Ovary (tissue), 9 donors: ENCODE results near the gene TASOR2. TPM values are rescaled to one million over a fixed set of nuclear protein-coding genes. Genes with fewer than 3 reads are reported as not detected.
A peak's percentile ranks its signal among the peaks of the same experiment; 100 is the strongest.

ENCODE experiments used
- DNase-seq, 5 donors: peaks; one replicate each; pipeline ENCODE4 v3.0.0-alpha.2; 2019 to 2020
- H3K27ac ChIP-seq, 2 donors: fragments of 200-600 bp; one replicate each; pipeline versions ENCODE4 v1.5.1 to v1.8.0; 2019 to 2022
- H3K27me3 ChIP-seq: fragments of 200-600 bp; one replicate; pipeline ENCODE4 v1.8.0; 2022
- H3K36me3 ChIP-seq: fragments of 200-600 bp; sonication (generic); one replicate; pipeline ENCODE4 v1.5.1; 2019
- H3K4me1 ChIP-seq: one replicate; pipeline ENCODE4 v1.8.1; 2013; ENCODE audit warnings: mild to moderate bottlenecking, moderate library complexity; ENCODE audit not compliant: insufficient read depth
- H3K4me3 ChIP-seq: fragments of 200-600 bp; sonication (generic); one replicate; pipeline ENCODE4 v1.5.1; 2017
- H3K9me3 ChIP-seq, 2 donors: fragments of 200-600 bp in 1 of 2; sonication (generic) in 1 of 2; one replicate each; pipeline versions ENCODE4 v1.5.1 to v1.8.1; 2013 to 2019; ENCODE audit warnings: mild to moderate bottlenecking in 1 of 2, moderate library complexity in 1 of 2
- EP300 ChIP-seq: sonication (generic); formaldehyde crosslinking; IDR thresholded peaks from one replicate; pipeline ENCODE4 v1.6.1; 2017; ENCODE audit warnings: antibody characterized with exemption
- POLR2A ChIP-seq: fragments of 450-650 bp; IDR thresholded peaks from one replicate; pipeline ENCODE4 v1.6.1; 2017; ENCODE audit warnings: antibody characterized with exemption, mild to moderate bottlenecking, moderate library complexity
- WGBS, 3 donors: extraction: QIAGEN DNeasy Blood & Tissue Kit in 1 of 3; methylation state at CpG; one replicate each; pipeline versions ENCODE4 v1.1.5 to v1.1.7; 2013 to 2017; 5-methylcytosine and 5-hydroxymethylcytosine counted together
- intact Hi-C, 4 donors: fragments of 100-400 bp; cut with DNase I; formaldehyde crosslinking; loops; one replicate each; pipeline versions ENCODE4 v1.11.0 to v1.15.1; 2022 to 2023
- polyA plus RNA-seq, 2 donors: library from polyadenylated mRNA; stranded (reverse); fragments of 200-250 nt in 1 of 2; fragments of 350-450 nt in 1 of 2; fragmentation: Illumina TruSeq in 1 of 2; extraction: RNeasy Lipid Tissue Mini Kit (QIAGEN cat#74804) in 1 of 2; gene quantifications; one replicate each; pipeline ENCODE4 v1.2.3, GENCODE V29; 2013 to 2014
- total RNA-seq, 7 donors: library from RNA; depleted of rRNA in 2 of 7; stranded (reverse); fragments of >200 nt in 2 of 7; fragmentation: NEBNext Ultra II Directional in 3 of 7; extraction: Animal tissue kit (Norgen Biotek cat#: 25700) in 3 of 7; gene quantifications; one replicate each; pipeline versions ENCODE4 v1.1.0 to v1.2.4, GENCODE V29; 2016 to 2023
- TF ChIP-seq, protein P1 (sequence below), 3 donors: fragments of 450-650 bp in 2 of 3; fragments of 200-600 bp in 1 of 3; IDR thresholded peaks; one replicate each; pipeline versions ENCODE4 v1.5.1 to v1.8.0; 2016 to 2022; ENCODE audit warnings: antibody characterized with exemption in 3 of 3, mild to moderate bottlenecking in 1 of 3
- donor health status: DM: no; HTN: no; CAD: no; lungs with moderate emphysema.
- donor health status: DM: no; HTN: no; CAD: no.
- donor health status: Bipolar disorder and iron deficiency.
- donor health status: DM: yes; HTN: yes; CAD: no.
- donor health status: DM: no; HTN: no; CAD: no.
- donor health status: DM: yes; HTN: yes; CAD: no.

TASOR2 gene
- total and polyA plus RNA-seq, 9 donors: 9.3 to 91.2 (median 67.6) TPM

- intact Hi-C loops: loop anchor here in 1 of 4 donors (10.0 kb wide), 1 partner anchor 135 kb away; the partner anchor contains the start of gene GDI2
- no peak for DNase-seq
Observed at GRCh38 chr10:5679606-5680005, 5.0 kb upstream of the TASOR2 start.

GRCh38 chr10:5681930-5682329, 2.7 kb upstream of the TASOR2 start:
- Histone ChIP-seq H3K27me3 (no peaks in the 10 kb centered on the region), H3K4me1 (peaks cover 2% of the 10 kb centered on the region), H3K4me3 (no peak overlapping the region), H3K36me3 (no peaks in the 10 kb centered on the region), H3K9me3 (no peaks in the 10 kb centered on the region), H3K27ac (no peak overlapping the region)
- 60 to 74% (median 73%) methylated on average over 5 of the region's 5 CpGs for WGBS, 3 donors
- TF ChIP-seq EP300 (no peak), POLR2A (no peak)
- TF ChIP-seq, protein P1, sequence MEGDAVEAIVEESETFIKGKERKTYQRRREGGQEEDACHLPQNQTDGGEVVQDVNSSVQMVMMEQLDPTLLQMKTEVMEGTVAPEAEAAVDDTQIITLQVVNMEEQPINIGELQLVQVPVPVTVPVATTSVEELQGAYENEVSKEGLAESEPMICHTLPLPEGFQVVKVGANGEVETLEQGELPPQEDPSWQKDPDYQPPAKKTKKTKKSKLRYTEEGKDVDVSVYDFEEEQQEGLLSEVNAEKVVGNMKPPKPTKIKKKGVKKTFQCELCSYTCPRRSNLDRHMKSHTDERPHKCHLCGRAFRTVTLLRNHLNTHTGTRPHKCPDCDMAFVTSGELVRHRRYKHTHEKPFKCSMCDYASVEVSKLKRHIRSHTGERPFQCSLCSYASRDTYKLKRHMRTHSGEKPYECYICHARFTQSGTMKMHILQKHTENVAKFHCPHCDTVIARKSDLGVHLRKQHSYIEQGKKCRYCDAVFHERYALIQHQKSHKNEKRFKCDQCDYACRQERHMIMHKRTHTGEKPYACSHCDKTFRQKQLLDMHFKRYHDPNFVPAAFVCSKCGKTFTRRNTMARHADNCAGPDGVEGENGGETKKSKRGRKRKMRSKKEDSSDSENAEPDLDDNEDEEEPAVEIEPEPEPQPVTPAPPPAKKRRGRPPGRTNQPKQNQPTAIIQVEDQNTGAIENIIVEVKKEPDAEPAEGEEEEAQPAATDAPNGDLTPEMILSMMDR (IDR thresholded peaks at IDR 0.05): no peak
- DNase-seq: no peak
- intact Hi-C loops: loop anchor here in 1 of 4 donors (10.0 kb wide), 1 partner anchor 133 kb away; the partner anchor contains the start of gene GDI2

More at GRCh38 chr10:5679606-5680005, 5.0 kb upstream of the TASOR2 start:
- no peaks in the 10 kb centered on the region for H3K9me3 ChIP-seq
- no peak overlapping the region for H3K27ac ChIP-seq
- H3K36me3 ChIP-seq: no peaks in the 10 kb centered on the region
- H3K4me1 ChIP-seq: no peaks in the 10 kb centered on the region
- no peak overlapping the region for H3K4me3 ChIP-seq
- TF ChIP-seq POLR2A (no peak), EP300 (no peak)
- TF ChIP-seq, protein P1 (IDR thresholded peaks at IDR 0.05): no peak
- WGBS, 3 donors: 68 to 76% (median 70%) methylated on average over 2 of the region's 2 CpGs
- H3K27me3 ChIP-seq: no peaks in the 10 kb centered on the region

- no peak overlapping the region for H3K4me3 ChIP-seq
- DNase-seq: no peak
- TF ChIP-seq EP300: no peak
- TF ChIP-seq, protein P1 (IDR thresholded peaks at IDR 0.05): no peak
- TF ChIP-seq POLR2A: no peak
- H3K9me3 ChIP-seq: no peaks in the 10 kb centered on the region
- intact Hi-C loops: loop anchor here in 1 of 4 donors (10.0 kb wide), 1 partner anchor 132 kb away; the partner anchor contains the start of gene GDI2
- H3K36me3 ChIP-seq: no peaks in the 10 kb centered on the region
- H3K4me1 ChIP-seq: peaks cover 2% of the 10 kb centered on the region
- H3K27me3 ChIP-seq: no peaks in the 10 kb centered on the region
- WGBS, 3 donors: 83 to 84% (median 84%) methylated on average over 3 of the region's 3 CpGs
- H3K27ac ChIP-seq: no peak overlapping the region
Observed at GRCh38 chr10:5683065-5683464, 1.6 kb upstream of the TASOR2 start.

DNA sequence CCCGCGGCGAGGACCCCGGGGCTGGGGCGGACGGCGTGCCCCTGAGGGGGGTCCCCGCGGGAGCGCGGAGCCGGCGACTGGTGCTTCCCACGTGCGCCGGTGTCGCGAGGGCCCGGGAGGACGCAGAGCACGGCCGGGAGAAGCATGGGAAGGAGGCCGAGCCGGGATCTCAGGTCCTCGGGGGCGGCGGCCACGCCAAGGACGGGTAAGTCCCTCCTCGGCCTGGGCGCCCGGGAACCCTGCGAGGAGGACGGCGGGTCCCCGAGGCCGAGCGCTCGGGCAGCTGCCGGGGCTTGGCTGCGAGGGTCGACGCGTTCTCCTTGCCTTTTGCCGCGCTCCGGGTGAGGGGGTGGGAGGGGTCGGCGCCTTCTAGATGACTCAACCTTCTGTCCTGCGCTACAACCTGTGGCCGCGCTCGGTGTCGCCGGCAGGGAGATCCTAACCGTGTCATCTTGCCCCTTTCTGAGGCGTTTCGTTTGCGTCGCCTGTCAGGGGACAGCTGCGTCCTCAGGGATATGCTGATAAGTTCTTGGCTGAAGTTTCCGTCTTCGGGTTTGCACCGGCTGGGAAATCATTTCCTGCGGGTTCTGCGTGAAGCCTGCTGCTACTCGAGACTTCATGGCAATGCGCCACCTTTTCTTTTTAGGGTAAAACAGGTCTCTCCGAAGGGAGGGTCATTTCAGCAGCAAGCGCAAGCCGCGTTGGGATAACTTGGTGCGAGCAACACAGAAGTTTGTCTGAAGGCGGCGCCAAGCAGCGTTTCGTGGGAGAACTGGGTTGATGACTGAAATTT, 529 bp downstream of the TASOR2 start:
- intact Hi-C loops: loop anchor here in 1 of 4 donors (5.0 to 10.0 kb wide), 2 partner anchors 130 to 187 kb away; partner anchors contain the start of gene GDI2
- Histone ChIP-seq H3K27ac (peak overlapping the region; percentile 32 to 83), H3K4me3 (peak overlapping the region; percentile 96), H3K9me3 (no peaks in the 10 kb centered on the region), H3K36me3 (no peaks in the 10 kb centered on the region), H3K27me3 (no peaks in the 10 kb centered on the region), H3K4me1 (peaks cover 2% of the 10 kb centered on the region)
- 0 to 1% (median 1%) methylated on average over 71 to 77 of the region's 77 CpGs for WGBS, 3 donors
- TF ChIP-seq, protein P1 (IDR thresholded peaks at IDR 0.05): no peak
- TF ChIP-seq POLR2A (no peak), EP300 (no peak)
- DNase-seq: peak; percentile 47 to 75 (median 70)
